GM21528 (cell line): ENCODE measurements around the gene RNF7.
"Not testable (repeated sequence)": the region's sequence is repeated elsewhere in the genome, so short reads cannot be mapped to it uniquely, and the experiment has no call there.

Source experiments
- ATAC-seq: cut with Tn5 transposase; IDR thresholded peaks from one replicate; pipeline ENCODE4 v1.9.1; 2021; ENCODE audit warnings: mild to moderate bottlenecking, moderate library complexity; ENCODE audit not compliant: unreplicated experiment, low FRiP score

The RNF7 gene

DNA sequence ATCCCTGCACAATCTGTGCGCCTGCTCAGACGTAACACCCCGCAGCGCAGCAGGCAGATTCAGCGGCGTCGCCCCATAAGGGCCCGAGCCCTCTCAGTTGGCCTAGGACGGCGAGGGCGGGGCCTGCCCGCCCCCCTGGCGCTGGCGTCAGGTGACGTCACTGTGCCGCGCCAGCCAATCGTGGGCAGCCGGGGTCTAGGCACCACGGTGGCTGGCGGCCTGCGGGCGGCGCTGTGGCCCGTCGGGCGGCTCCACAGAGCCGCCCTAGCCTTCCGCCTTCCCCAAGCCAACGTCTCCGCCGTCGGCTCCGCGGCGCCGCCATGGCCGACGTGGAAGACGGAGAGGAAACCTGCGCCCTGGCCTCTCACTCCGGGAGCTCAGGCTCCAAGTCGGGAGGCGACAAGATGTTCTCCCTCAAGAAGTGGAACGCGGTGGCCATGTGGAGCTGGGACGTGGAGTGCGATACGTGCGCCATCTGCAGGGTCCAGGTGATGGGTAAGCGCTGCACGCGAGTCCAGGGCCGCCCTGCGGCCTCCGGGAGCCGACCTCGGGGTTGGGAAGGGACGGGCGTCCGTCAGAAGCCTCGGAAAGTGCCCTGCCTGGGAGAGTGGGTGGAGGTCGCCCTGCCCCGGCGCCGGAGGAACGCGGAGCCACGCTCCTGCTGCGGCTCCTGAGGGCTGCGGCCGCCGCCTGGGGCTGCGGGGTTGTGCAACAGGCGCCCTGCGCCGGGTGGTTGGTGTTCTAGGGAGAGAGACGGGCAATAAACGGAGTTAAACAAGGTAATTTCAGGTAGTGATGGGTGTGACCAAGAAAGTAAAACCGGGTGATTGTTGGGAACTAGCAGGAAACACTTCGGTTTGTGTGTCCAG, at the start of gene RNF7:
Gene RNF7 (plus strand): TSS at position 277 of the 869 bp plus-strand sequence. CDS start 44 bp downstream, at position 321.
- ATAC-seq: peak; percentile 94

- no peak for ATAC-seq
Measured at GRCh38 chr3:141690431-141691072, 47.5 kb upstream of the RNF7 start.

DNA sequence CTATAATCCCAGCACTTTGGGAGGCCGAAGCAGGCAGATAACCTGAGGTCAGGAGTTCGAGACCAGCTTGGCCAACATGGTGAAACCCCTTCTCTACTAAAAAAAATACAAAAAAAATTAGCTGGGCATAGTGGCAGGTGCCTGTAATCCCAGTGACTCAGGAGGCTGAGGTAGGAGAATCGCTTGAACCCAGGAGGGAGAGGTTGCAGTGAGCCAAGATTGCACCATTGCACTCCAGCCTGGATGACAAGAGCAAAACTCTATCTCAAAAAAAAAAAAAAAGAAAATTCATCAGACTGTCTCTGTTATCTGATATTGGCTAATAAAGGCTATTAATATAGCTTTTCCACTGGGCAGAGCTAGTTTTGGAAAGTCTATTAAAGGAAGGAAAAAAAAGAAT, 46.6 kb upstream of the RNF7 start:
- ATAC-seq: not testable (repeated sequence)

GRCh38 chr3:141692973-141693372, 45.1 kb upstream of the RNF7 start:
- not testable (repeated sequence) for ATAC-seq

- ATAC-seq: no peak
Measured at GRCh38 chr3:141699324-141699723, 38.8 kb upstream of the RNF7 start.

GRCh38 chr3:141699897-141700296, 38.2 kb upstream of the RNF7 start:
- no peak for ATAC-seq

GRCh38 chr3:141703367-141703766, 34.7 kb upstream of the RNF7 start:
- not testable (repeated sequence) for ATAC-seq

DNA sequence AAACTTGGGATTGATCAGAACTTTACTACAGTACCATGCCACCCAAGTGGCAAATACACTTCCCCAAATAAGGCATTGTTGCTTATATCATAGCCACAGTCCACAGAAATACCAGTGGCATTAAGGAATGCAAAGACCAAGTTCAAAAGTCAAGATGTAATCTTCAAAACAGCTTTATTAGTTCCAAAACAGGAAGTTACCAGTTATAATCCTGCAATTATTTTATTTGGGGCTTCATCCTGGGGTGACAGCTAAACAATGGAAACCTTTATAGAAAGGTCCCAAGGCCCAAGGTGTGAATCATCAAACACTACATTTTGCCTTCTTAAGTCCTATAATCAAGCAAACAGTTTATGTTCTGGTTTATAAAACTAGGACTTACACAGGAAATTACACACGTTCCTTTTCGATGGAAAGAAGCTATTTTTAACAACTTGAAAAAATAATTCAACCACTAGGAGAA, 30.3 kb upstream of the RNF7 start:
- ATAC-seq: no peak

DNA sequence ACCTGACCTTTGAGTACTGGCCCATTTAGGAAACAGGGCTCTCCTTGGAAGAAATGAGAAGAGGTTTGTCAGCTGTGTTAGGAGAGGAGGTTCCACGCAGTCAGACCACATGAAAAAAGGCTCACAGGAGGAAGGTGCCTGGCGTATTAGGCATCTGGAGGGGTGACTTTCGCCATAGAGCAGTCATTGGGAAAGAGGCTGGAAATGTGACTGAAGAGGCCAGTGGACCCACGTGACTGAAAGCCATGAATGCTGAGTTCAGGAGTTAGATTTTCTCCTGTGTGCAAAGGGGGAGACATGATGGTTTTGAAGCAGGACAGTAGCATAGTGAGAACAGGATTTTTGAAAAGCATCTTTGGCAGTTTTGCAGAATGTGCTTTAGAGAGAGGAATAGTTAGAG, 29.7 kb upstream of the RNF7 start:
- no peak for ATAC-seq

GRCh38 chr3:141709126-141709770, 28.9 kb upstream of the RNF7 start:
- no peak for ATAC-seq

DNA sequence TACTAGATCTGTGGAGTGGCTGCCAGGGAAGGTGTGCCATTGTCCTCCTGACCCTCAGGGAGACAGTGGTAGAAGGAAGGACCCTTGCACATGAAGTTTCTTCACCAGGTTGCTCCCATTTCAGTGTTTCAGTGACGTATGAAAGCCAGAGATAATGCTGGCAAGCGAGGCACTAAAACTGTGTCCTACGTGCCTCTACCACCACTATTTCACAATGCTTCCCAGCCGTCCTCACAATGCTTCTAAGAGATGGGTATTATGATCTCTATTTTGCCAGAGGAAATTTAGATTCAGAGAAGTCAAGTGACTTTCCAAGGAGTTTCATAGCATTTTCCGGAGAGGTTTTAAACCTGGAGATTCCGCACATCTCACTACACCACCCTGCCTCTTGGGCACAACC, 28.0 kb upstream of the RNF7 start:
- no peak for ATAC-seq

DNA sequence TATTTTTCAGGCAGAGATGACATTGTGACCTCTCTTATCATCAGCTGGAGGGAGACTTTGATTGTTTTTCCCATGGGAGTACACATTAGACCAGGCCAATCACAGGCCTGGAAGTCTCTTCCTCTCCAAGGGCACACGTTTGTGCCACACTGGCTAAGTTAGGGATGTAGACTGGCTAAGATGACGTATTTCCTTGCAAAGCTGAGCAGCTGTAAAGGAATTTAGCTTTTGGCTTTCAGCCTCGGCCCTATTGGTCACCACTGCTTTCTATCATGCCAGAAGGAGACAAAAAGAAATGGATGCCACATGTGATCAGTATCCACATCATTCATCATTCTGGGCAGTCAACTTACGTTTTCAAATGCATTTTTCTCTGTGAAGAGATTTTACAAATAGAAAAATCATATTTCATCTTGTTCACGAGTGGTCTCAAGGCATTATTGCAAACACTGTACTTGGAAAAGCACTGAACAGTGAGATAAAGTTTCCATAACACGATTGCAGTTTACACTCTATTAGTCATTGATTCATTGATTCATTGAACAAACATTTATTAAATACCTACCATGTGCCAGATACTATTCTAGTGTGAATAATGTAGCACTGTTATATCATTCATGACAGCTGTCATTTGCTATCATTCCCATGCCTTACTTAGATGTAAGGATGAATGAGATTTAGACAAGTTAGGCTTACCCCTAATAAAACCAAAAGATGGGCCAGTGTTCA, 27.0 kb upstream of the RNF7 start:
- ATAC-seq: no peak

DNA sequence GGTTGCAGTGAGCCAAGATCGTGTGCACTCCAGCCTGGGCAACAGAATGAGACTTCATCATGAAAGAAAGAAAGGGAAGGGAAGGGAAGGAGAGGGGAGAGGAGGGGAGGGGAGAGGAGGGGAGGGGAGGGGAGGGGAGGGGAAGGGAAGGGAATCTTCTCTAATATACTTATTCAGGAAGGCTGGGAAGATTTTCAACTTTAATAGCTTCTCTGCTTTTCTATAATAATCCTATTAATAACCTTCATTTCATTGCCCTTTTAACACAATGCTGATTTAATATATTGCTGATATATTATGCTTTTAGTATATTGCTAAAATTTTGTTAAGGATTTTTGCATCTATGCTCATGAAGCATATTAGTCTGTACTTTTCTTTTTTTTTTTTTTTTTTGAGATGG, 23.4 kb upstream of the RNF7 start:
- ATAC-seq: no peak

DNA sequence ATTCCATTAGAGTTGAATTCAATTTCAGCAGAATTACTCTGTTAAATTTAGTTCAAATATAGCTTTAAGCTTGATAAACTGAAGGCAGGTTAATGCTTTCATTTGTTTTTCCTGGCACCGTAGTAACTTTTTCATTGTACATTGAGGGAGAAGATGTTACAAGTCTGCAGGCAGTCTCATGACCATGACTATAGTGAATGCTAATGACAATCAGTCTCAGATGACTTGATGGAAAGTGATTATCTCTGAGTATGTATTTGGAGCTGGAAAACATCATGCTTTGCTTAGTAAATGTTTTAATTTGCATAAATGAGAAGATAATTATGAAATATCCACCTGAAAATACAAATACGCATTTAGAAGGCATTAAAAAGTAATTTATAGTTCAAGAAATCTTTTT, 16.0 kb upstream of the RNF7 start:
- ATAC-seq: no peak

DNA sequence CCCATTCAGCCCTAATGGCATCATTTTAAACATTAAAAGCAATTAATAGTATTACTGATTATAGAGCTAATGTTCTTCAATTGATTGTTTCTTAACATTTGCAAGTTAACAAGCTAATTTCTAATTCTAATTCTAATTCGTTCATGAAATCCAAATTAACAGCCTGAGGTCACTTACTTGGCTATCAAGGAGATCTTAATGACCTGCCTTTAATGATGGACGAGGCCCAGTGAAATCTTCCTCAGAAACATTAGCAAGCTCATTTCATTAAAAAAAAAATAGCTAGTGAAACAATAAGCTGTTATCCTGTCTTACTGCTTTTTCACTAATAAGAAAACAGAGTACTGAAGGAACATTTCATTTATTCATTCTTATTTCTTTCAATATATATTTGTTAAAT, 15.4 kb upstream of the RNF7 start:
- ATAC-seq: no peak

GRCh38 chr3:141723255-141723654, 14.8 kb upstream of the RNF7 start:
- ATAC-seq: no peak

DNA sequence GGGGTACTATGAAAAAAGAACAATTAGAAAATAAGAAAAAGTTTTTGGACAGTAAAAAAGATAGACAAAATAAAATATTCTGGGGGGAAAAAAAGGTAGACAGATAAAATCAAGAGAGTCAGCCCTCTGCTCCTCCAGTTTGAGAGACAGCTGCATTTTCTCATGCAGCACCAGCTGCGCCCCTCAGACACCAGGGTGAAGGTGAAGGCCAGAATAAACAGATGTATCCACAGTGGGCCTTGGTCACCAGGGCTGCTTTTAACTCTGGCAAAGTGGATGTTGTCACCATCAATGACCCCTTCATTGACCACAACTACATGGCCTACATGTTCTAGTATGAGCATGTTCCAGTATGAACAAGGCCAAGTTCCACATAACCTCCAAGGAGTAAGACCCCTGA, 13.9 kb upstream of the RNF7 start:
- no peak for ATAC-seq

GRCh38 chr3:141725036-141725435, 13.1 kb upstream of the RNF7 start:
- no peak for ATAC-seq

GRCh38 chr3:141726483-141726882, 11.6 kb upstream of the RNF7 start:
- no peak for ATAC-seq

GRCh38 chr3:141728355-141728892, 9.7 kb upstream of the RNF7 start:
- ATAC-seq: no peak
